HG03442 (cell line): ENCODE measurements around the gene HSD17B2.

Experiments used
- ATAC-seq: cut with Tn5 transposase; IDR thresholded peaks from one replicate; pipeline ENCODE4 v1.9.1; 2021; ENCODE audit warnings: mild to moderate bottlenecking, moderate library complexity; ENCODE audit not compliant: unreplicated experiment

Gene HSD17B2

GRCh38 chr16:82017911-82018568 lies 17.0 kb upstream of the HSD17B2 start:
- no peak for ATAC-seq

GRCh38 chr16:82019535-82019934 lies 15.5 kb upstream of the HSD17B2 start:
- no peak for ATAC-seq

DNA sequence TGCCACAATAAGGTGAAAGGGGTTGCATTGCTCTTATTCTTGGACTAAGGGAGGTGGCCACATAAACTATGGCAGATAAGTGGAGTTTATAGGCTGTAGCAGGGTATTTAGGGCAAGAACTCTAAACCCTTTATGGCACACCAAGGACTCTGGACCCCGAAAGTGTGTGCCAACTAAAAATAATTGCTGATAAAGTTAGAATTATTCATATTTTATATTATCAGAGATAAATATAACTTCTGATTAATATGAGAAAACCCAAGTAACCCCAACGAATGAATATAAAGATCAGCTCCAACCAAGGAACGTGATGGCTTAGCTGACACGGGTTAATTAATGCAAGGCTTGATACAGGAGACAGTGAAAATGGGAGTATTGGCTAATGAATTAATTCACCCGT lies 15.0 kb upstream of the HSD17B2 start:
- ATAC-seq: no peak

- ATAC-seq: no peak
These were observed 11.8 kb upstream of the HSD17B2 start for GRCh38 chr16:82023206-82023605.

DNA sequence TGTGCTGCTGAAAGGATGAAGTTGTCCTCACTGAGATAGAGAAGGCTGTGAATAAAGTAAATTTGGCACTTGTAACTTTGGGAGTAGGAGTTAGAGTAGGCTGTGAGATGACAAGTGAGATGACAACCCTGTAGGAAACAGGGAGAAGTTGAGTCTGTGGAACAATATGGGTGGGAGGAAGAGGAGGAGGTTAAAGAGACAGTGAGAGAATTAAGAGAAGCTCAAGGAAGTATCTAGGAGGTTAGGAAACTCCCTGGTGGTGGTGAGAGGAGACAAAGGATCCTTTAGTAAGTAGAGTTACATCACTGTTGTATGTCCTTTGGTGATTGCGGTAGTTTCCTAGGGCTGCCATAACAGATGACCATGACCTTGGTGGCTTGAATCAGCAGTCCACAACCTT lies 10.7 kb upstream of the HSD17B2 start:
- no peak for ATAC-seq

DNA sequence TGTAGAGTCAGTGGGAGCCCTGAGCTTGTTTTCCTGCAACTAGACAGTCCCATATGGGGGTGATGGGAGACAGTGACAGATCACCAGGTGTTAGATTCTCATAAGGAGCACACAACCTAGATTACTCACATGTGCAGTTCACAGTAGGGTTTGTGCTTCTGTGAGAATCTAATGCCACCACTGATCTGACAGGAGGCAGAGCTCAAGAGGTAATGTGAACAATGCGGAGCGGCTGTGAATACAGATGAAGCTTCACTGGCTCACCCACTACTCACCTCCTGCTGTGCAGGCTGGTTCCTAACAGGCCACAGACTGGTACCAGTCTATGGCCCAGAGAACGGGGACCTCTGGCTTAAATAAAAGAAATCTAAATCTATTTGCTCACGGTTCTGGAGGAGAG lies 10.2 kb upstream of the HSD17B2 start:
- ATAC-seq: no peak

GRCh38 chr16:82027629-82028064 lies 7.4 kb upstream of the HSD17B2 start:
- ATAC-seq: no peak

- no peak for ATAC-seq
These were observed 3.7 kb upstream of the HSD17B2 start for GRCh38 chr16:82031116-82032084.

DNA sequence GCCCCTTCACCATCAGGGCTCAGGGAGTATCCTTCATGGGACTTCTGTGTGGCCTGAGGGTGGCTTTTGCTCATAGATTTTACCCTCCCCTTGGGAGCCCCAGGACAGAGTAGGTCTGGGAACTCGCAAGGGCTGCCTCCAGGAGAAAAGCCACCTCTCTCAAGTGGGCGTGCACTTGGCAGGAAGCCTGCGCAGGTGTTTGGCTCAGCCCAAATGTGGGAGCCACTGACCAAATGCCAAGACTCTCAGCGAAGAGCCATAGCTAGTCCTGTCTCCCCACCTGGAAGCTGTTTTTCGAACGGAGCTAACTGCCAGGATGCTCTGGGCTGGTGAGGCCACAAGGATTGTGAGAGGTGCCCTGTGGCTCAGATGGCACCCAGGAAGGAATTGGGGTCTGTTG lies 2.0 kb upstream of the HSD17B2 start:
- ATAC-seq: no peak

DNA sequence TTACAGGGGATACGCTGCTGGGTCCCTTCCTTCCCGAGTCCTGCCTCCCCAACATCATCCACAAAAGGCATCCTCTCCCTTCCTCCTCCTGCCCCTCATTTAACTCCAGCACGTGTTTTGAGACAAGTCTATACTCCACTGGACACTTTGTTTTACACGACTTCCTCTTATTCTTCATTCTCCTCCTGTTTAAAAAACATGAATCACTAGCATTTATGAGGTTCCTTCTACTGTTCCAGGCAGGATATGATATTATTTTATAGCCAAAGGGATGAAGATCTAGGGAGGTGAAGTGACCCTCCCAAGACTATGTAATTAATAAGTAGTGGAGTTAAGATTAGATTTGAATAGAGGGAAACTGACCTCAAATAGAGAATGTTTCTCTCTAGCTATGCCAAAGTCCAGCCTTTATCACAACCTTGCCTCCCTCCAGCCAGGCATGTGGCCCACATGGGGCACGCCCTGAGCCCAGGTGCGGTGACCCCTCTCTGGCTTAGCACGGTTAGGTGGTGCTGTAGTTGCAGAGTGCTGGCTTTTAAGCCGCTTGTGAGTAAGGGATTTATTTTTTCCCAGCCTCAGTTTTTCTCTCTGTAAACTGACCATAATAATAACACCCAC lies 1.3 kb upstream of the HSD17B2 start:
- no peak for ATAC-seq

GRCh38 chr16:82037251-82037650 lies 2.2 kb downstream of the HSD17B2 start:
- no peak for ATAC-seq

GRCh38 chr16:82037666-82038065 lies 2.6 kb downstream of the HSD17B2 start:
- ATAC-seq: no peak

DNA sequence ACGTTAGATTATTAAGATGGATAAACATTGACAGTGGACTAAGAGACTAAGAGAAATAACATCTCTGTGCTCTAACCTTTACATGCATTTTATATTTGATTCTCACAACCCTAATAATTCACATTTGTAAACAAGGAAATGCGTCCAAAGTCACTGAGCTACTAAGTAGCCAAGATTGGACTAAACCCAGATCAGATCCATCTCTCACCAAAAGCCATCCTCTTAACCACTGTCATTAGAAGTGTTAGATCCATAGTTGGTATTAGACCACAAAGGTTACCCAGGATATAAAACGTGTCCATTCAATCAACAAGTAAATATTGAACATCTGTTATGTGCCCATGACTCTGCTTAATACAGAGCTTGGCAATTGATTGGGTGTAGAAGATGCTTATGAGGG lies 5.2 kb downstream of the HSD17B2 start:
- ATAC-seq: no peak

- no peak for ATAC-seq
These were observed 6.5 kb downstream of the HSD17B2 start for GRCh38 chr16:82041542-82041941.

- no peak for ATAC-seq
These were observed 7.1 kb downstream of the HSD17B2 start for GRCh38 chr16:82042144-82042543.

GRCh38 chr16:82042846-82043245 lies 7.8 kb downstream of the HSD17B2 start:
- no peak for ATAC-seq

DNA sequence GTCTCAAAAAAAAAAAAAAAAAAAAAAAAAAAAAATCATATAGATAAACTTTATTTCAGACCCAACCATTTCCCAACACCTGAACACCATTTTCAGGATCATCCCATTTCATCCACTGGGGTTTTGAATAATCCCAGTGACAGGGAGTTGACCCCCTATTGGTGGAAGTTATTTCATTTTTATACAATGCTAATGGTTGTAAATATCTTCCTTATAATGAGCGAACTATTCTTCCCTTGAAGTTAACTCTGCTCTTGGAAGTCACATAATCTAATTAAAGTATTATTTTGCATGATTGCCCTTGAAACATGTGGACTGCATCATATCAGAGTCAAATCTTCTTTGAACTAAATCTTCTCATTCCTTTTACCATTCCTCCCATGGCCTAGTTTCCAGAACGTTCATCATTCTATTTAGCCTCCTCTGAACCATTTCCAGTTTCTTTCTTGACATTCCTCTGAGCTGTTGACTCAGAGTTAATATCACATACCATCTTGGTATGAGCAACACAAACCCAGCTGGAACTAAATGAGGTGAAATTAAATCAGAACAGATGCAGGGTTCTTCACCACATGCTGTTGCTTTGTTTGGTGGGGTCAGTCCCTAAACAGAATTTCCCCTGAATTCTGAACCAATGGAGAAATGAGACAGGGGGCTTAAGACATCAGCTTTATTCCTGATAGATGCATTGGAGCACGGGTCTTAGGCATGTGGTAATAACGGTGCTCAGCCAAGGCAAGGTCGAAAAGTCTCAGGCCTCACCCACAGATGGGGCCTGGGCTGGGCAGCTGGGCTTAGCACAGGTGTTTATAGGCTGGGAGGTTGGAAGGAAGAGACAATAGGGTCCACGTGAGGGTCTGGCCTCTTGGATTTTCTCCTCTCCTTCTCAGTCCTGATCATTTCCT lies 8.9 kb downstream of the HSD17B2 start:
- no peak for ATAC-seq

DNA sequence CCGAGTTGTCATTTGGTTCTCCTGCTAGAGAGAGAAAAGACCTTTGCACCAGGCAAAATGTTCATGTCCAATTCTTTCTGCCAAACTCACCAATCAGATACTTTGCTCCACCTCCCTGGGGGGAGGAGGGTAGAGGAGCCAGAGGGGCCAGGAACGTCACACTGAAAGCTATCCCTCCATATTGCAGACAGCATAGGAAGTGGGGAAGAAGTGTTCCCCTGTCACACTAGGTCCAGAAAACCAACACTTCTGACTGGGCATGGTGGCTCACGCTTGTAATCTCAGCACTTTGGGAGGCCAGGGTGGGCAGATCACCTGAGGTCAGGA lies 9.5 kb downstream of the HSD17B2 start:
- ATAC-seq: no peak

DNA sequence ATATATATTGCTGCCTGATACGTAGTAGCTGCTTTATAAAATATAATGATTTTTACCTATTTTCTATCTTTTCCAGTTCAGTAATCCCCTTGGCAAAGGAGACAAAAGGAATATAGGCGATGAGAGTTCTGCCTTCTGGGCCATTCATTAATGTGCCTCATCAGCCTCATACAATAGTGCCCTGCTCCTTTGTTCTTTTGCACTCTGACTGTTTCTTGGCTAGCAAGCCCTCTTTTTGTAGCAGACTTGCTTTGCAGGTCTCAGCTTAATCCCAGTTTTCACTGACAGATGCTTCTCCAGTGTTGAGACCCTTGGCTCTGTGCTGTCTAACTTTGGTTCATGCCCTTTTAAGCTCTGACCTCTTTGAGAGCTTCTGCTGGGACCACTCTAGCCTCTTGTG lies 10.4 kb downstream of the HSD17B2 start:
- no peak for ATAC-seq

GRCh38 chr16:82046541-82046940 lies 11.5 kb downstream of the HSD17B2 start:
- ATAC-seq: no peak

- ATAC-seq: no peak
These were observed 11.9 kb downstream of the HSD17B2 start for GRCh38 chr16:82046941-82047340.
